H4 (cell line): ENCODE measurements around the gene MAN1C1. TPM values are rescaled to one million over a fixed set of nuclear protein-coding genes. Genes with fewer than 3 reads are reported as not detected.

ENCODE experiments used
- DNase-seq: peaks from one replicate; pipeline ENCODE4 v3.0.0-alpha.2; 2015; ENCODE audit warnings: low spot score
- total RNA-seq: library from RNA; depleted of rRNA; stranded (reverse); fragments of >200 nt; shearing (Covaris generic); gene quantifications from 2 replicates; pipeline ENCODE4 v1.2.3, GENCODE V29; 2014

Gene MAN1C1
- total RNA-seq, 1 experiment from 2014 or later = 0.95 TPM

- DNase-seq = no peak
These were observed 184.2 kb downstream of the MAN1C1 start for GRCh38 chr1:25800703-25801377.

- no peak for DNase-seq
These were observed 186.3 kb downstream of the MAN1C1 start for GRCh38 chr1:25802915-25803314.

- no peak for DNase-seq
These were observed 186.8 kb downstream of the MAN1C1 start for GRCh38 chr1:25803368-25803767.

- DNase-seq = no peak
These were observed 187.8 kb downstream of the MAN1C1 start for GRCh38 chr1:25804244-25804963.

- DNase-seq = no peak
These were observed 188.6 kb downstream of the MAN1C1 start for GRCh38 chr1:25804964-25805862.

GRCh38 chr1:25805863-25806225 lies 189.3 kb downstream of the MAN1C1 start:
- no peak for DNase-seq

- no peak for DNase-seq
These were observed 189.8 kb downstream of the MAN1C1 start for GRCh38 chr1:25806418-25806817.

- DNase-seq = no peak
These were observed 191.1 kb downstream of the MAN1C1 start for GRCh38 chr1:25807480-25808390.

- DNase-seq = no peak
These were observed 192.1 kb downstream of the MAN1C1 start for GRCh38 chr1:25808481-25809244.

GRCh38 chr1:25809283-25809926 lies 192.8 kb downstream of the MAN1C1 start:
- no peak for DNase-seq

GRCh38 chr1:25809929-25810328 lies 193.3 kb downstream of the MAN1C1 start:
- no peak for DNase-seq

- no peak for DNase-seq
These were observed 194.0 kb downstream of the MAN1C1 start for GRCh38 chr1:25810341-25811299.

GRCh38 chr1:25811384-25812082 lies 194.9 kb downstream of the MAN1C1 start:
- DNase-seq = no peak

GRCh38 chr1:25813071-25813733 lies 196.6 kb downstream of the MAN1C1 start:
- no peak for DNase-seq

- DNase-seq = no peak
These were observed 197.3 kb downstream of the MAN1C1 start for GRCh38 chr1:25813734-25814471.

- DNase-seq = no peak
These were observed 198.0 kb downstream of the MAN1C1 start for GRCh38 chr1:25814549-25815087.
